Activated T-helper 1 cell treated with anti-CD3 and anti-CD28 coated beads, Interleukin-2, amount 50 U/mL, for 16 hours (primary cell): Measurements from ENCODE around the gene KDM2B.
"Not testable (repeated sequence)": the region's sequence is repeated elsewhere in the genome, so short reads cannot be mapped to it uniquely, and the experiment has no call there.

Source experiments
- DNase-seq, 2 donors: peaks; one replicate each; pipeline ENCODE4 v3.0.0-alpha.2; 2020; ENCODE audit warnings: low read depth in 1 of 2, low spot score in 1 of 2

The KDM2B gene

DNA sequence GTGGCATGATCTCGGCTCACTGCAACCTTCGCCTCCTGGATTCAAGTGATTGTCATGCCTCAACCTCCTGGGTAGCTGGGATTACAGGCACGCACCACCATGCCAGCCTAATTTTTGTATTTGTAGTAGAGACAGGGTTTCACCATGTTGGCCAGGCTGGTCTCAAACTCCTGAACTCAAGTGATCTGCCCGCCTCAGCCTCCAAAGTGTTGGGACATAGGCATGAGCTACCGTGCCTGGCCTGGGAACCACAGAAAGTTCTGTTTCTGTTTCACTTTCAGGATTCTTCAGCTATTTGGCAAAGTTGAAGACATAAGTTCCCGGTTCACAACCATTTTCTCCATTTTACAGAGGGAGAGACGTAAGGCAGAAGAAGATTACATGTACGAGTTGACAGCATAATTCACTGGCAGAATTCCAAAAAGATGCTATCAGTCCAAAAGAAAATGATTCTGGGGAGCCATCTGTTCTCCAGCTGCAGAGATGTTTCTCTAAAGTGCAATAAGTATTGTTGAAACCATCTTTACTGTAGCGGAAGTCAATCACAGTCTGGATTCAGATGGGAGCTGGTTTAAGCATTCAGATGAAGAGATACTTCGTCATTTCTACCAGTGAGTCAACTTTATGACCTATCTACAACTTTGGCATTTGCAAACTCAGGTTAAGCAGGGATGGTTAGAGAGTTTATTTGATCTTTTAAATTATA is 189.1 kb downstream of the KDM2B start:
- no peak for DNase-seq

DNA sequence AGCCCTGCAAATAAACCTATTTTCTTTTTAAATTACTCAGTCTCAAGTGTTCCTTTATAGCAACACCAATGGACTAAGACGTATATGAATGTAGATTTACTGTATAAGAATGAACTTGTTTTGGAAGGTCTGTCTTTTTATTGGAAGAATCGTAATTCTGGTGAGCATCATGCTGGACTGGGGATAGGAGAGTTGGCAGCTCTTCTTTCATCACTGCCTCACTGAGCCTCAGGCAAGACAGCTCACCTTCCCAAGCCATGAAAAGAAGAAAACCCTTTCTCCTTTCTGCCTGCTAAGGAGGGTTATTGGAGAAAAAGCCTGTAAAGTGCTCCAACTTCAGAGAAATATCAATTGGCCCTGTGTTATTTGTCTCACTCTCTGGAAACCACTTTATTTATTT is 190.0 kb downstream of the KDM2B start:
- DNase-seq = no peak

DNA sequence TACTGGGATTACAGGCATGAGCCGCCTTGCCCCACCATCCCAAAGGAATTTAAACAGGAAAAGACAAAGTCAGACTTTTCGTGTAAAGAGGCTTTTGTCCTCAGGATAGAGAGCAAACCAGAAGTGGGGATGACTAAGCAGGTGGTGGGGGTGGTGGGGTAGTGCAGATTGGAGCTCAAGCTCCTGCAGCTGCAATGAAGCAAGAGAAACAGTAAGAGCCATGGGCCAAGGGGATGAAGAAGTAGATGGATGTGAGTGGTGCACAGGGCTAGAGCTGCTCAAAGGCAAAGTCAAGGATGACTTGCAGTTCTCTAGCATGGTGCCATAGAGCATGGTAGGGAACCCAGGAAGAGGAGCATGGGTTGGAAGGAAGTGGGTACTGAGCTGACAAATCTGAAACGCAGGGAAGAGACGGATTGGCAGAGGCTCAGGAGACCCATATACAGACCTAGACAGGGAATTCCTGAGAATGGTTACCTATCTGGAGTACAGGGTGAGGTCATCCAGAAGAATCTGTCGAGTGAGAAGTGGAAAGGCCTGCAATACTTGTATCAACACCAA is 192.3 kb downstream of the KDM2B start:
- DNase-seq = no peak

DNA sequence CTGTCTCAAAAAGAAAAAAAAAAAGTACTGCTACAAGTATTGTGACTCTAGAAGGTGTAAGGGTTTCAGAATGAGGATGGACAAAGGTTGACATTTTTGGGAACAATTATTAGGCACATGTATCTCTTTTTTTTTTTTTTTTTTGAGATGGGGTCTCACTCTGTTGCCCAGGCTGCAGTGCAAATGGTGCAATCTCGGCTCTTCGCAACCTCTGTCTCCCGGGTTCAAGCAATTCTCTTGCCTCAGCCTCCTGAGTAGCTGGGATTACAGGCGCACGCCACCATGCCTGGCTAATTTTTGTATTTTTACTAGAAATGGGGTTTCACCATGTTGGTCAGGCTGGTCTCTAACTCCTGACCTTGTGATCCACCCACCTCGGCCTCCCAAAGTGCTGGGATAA is 195.9 kb downstream of the KDM2B start:
- not testable (repeated sequence) for DNase-seq

DNA sequence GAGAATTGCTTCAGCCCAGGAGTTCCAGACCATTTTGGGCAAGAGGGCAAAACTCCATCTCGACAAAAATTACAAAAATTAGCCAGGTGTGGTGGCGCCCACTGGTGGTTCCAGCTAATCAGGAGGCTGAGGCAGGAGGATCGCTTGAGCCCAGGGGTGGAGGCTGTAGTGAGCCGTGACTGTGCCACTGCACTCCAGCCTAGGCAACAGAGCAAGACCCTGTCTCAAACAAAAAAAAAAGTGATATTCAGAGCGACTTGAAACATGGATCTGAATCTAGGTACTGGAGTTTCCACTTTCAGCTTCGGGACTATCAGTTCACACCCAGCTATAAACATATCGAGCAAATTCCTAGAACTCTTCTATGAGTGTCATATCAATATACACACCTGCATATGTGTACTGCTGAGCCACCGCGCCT is 197.2 kb downstream of the KDM2B start:
- DNase-seq = no peak

DNA sequence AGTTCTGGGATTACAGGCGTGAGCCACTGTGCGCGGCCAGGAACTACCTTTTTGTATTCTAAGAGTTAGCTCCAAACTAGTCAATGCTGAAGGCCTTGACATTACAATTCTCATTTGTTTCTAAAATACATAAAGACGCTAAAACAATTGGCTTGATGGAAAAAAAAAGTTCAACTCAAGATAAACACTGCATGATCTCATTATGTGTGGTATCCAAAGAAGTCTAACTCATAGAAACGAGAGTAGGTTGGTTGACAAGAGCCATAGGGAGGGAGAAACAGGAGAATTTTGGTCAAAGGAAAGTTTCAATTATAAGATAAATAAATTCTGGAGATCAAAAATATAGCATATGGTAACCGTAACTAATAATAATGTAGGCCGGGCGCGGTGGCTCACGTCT is 200.9 kb downstream of the KDM2B start:
- DNase-seq = no peak
